NCI-H1092 (cell line): Measurements from ENCODE around the gene TRPT1.

Experiments used
- DNase-seq: peaks from one replicate; lab custom pipeline; 2025; lab: John Stamatoyannopoulos, UW

Gene TRPT1

DNA sequence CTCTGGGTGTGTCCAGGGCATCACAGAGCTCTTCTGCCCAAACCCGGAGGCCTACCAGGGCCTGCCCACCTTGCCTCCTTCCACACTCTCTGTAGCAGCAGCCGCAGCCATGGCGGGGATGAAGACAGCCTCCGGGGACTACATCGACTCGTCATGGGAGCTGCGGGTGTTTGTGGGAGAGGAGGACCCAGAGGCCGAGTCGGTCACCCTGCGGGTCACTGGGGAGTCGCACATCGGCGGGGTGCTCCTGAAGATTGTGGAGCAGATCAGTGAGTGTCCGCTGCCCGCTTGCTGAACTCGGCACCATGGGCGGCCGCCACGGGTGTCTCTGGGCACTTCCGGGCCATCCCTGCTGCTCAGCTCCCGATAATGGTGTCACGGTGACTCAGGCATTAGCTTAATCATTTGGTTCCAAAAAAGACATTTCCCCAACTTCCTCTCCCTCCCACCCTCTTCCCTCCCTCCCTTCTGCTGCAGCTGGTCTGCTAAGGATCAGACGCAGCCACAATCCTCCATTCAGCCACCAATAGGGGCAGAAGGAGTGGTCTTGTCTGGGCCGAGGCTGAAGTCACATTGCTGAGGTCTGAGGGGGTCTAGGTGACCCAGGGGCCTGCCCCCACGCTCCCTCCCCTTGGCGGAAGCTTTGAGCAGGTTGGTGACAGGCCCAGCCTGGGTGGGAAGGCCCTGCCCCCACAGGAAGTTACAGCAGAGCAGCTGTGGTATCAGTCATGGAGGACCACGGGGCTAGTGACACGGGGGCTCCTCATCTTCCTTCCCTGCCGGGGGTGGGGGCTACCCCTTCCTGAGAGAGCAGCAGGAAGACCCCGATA is 18.5 kb downstream of the TRPT1 start:
- no peak for DNase-seq

DNA sequence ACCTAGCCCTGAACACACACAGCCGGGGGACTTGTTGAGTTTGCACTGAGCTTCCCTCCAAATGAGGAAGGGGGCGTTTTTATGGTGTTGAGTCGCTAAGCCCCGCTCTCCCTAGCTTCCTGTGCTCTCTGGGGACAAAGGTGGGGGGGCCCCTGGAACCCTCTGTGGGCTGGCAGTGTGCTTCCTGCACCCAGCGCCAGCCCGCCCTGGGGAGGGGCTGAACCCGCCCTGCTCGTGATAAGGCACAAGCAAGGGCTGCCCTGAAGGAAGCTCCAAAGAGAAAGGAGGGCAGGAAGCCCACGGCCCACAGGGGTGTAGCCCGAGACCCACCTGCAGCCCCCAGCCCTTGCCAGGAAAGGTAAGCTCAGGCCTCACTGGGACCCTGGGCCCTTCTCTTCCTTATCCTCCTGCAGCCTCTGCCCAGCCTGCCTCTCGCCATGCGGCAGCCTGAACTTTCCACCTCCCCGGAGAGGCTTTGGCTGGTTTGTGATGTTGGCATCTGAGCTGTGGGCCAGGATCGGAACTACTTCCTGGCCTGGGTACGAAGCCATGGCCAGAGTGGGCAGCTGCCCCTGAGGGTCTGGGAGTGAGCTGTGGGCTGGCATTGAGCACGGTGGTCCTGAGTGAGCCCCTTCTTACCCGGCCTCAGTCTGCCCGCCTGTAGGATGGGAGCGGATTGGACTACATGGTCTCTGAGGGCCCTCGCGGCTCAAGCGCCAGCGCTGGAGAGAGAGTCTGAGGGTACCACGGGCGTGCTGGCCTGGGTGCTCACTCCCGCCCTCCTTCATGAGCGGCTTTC is 19.3 kb downstream of the TRPT1 start, which contains the start of gene FERMT3:
TSS of gene FERMT3 (plus strand) at position 265 of the 799 bp plus-strand sequence. CDS start 644 bp downstream, outside the sequence.
- no peak for DNase-seq

- DNase-seq: peak; percentile 81
These were observed 21.5 kb downstream of the TRPT1 start for GRCh38 chr11:64204464-64204989.

DNA sequence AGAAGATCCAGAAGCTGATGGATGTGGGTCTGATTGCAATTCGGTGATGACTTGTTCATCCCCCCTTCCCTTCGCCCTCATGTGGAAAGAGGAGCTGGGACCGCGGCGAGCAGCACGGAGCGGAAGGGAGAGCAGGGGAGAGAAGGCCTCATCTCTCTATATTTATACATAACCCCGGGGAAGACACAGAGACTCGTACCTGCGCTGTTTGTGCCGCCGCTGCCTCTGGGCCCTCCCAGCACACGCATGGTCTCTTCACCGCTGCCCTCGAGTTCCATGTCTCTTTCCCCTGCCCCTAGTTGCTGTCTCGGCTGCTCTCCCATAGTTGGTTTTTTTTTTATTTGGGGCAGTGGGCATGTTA is 21.9 kb downstream of the TRPT1 start:
- DNase-seq: no peak

- no peak for DNase-seq
These were observed 22.4 kb downstream of the TRPT1 start for GRCh38 chr11:64203421-64204079.

- DNase-seq: no peak
These were observed 23.0 kb downstream of the TRPT1 start for GRCh38 chr11:64202992-64203391.

DNA sequence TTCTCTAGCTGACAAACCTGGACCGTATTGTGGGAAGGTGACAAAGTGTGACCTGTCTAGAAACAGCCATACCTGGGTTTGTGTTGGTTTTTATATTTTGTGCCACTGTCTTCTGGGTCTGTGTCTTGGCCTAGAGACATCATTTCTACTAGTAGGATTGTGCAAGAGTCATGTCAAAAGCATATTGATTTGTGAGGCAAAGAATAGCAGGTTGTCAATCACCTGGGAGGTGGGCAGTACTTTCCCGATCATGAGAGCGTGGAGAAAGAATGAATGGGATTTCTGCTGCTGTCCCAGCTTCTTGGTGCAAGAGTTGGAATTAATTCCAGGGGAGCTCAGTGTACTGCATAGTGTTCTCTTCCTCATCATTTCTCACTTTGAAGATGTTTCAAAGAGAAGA is 24.4 kb downstream of the TRPT1 start:
- DNase-seq: no peak

GRCh38 chr11:64198511-64198910 is 27.5 kb downstream of the TRPT1 start:
- DNase-seq: no peak

- DNase-seq: no peak
These were observed 29.4 kb downstream of the TRPT1 start for GRCh38 chr11:64196626-64197025.

DNA sequence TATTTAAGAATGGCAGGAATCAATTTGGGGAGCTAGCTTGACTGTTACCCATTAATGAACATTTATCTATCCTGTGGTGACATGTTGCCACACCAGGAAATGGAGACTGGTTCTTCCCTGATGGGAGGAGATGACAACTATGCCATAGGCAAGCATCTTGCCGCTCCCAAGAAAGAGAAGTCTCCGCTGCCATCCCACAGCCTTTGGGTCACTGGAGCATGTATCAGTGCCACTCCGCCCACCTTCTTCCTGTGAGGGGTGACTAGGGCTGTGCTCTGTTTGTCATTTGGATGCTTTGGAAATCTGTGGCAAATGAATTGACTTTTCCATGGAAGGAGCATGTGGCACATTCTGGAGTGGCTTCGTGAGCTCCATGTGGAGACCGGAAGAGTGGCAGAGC is 33.6 kb downstream of the TRPT1 start:
- DNase-seq: no peak

GRCh38 chr11:64186492-64187165 is 39.4 kb downstream of the TRPT1 start:
- no peak for DNase-seq

DNA sequence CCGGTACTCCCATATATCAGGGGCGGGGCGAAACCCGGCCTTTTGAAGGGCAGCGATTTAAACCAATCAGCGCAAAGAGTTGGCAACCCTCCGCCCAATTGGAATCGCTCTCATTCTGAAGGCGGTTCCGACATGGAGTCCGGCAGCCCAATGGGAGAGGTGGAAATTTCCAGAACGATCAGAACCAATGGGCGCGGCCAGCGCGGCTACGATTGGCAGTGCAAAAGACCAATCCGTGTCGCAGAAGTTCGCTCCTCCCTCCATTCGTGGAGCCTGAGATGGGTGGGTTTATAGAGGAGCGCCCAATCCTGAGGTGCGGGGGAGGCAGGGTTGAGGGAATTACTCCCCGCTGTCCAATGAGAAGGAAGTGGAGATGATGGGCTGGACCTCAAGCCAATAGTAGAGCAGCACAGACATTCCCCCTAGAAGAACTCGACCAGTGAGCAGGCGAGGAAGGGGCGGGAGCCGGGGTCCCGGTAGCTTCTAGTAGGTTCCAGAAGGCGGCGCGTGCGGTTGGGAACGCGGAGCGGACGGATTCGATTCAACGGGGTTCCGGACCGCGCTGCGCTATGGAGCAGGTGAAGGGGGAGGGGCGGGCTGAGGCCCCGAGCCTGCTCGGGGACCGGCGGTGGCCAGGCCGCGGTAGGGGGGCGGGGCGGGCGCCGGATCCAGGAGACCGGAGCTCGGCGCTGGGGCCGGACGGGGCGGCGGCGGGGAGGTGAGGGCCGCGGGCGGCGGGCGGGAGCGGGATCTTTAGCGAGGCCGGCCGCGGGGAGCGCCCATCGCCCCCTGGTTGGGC is 40.1 kb downstream of the TRPT1 start, which contains the start of gene STIP1:
TSS of gene STIP1 (plus strand) at position 479 of the 799 bp plus-strand sequence. CDS start at position 570, 91 bp downstream.
- DNase-seq: peak; percentile 100

- DNase-seq: peak; percentile 82
These were observed 40.8 kb downstream of the TRPT1 start for GRCh38 chr11:64185175-64185692.

- no peak for DNase-seq
These were observed 42.1 kb downstream of the TRPT1 start for GRCh38 chr11:64183890-64184289.

GRCh38 chr11:64181506-64182411 is 44.2 kb downstream of the TRPT1 start:
- no peak for DNase-seq

DNA sequence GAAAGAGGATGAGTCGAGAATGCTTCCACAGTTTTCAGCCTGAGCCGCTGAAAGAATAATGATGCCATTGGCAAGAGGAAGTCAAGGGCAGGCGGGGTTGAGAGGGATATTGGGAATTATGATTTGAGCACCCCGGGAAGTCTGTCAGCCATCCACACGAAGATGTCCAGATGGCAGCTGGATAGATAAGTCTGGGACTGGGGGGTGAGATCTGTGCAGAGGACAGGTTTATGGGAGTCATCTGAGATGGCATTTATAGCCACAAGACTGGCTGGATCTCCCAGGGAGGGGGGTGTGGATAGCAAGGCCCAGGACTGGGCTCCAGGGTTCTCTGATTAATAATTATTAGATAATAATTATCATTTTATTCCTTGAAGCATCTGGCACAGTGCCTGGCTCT is 45.1 kb downstream of the TRPT1 start:
- no peak for DNase-seq

- no peak for DNase-seq
These were observed 46.9 kb downstream of the TRPT1 start for GRCh38 chr11:64178951-64179639.

GRCh38 chr11:64178203-64178602 is 47.8 kb downstream of the TRPT1 start:
- no peak for DNase-seq

DNA sequence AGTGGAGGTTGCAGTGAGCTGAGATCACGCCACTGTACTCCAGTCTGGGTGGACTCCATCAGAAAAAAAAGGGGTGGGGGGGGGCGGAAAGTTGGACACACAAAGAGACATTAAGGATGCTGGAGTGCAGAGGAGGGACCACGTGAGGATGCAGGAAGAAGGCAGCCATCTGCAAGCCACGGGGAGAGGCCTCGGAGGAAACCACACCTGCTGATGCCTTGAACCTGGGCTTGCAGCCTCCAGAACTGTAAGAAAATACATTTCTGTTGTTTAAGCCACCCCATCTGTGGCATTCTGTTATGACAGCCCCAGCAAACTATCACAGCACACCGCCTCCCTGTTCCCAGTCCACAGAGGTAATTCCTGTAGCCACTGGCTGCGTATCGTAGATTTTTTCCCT is 49.2 kb downstream of the TRPT1 start:
- DNase-seq: no peak
